Sigmoid colon (tissue), 7 donors: ENCODE data around the gene NUMA1. TPM values are rescaled to one million over a fixed set of nuclear protein-coding genes. Genes with fewer than 3 reads are reported as not detected.

Experiments
- DNase-seq: peaks from one replicate; pipeline ENCODE4 v3.0.0-alpha.2; 2019
- H3K27ac ChIP-seq, 4 donors: fragments of 200-600 bp; sonication (generic); one replicate each; pipeline ENCODE4 v1.5.1; 2016 to 2019; ENCODE audit warnings: mild to moderate bottlenecking in 1 of 4
- H3K27me3 ChIP-seq, 3 donors: fragments of 200-600 bp; sonication (generic); one replicate each; pipeline ENCODE4 v1.5.1; 2019; ENCODE audit warnings: mild to moderate bottlenecking in 1 of 3
- H3K36me3 ChIP-seq, 4 donors: fragments of 200-600 bp; sonication (generic); one replicate each; pipeline ENCODE4 v1.5.1; 2016 to 2019
- H3K4me1 ChIP-seq, 4 donors: fragments of 200-600 bp; sonication (generic); one replicate each; pipeline ENCODE4 v1.5.1; 2017 to 2019
- H3K4me3 ChIP-seq, 4 donors: fragments of 200-600 bp; sonication (generic); one replicate each; pipeline ENCODE4 v1.5.1; 2017 to 2019; ENCODE audit warnings: mild to moderate bottlenecking in 2 of 4, moderate library complexity in 1 of 4
- H3K9me3 ChIP-seq, 4 donors: fragments of 200-600 bp in 3 of 4; sonication (generic) in 3 of 4; one replicate each; pipeline versions ENCODE4 v1.5.1 to v1.6.1; 2013 to 2019
- CTCF ChIP-seq, 4 experiments: fragments of 450-650 bp in 3 of 4; fragments of 200-600 bp in 1 of 4; IDR thresholded peaks; one replicate each; pipeline ENCODE4 v1.5.1; 2016 to 2019; ENCODE audit warnings: antibody characterized with exemption in 4 of 4, mild to moderate bottlenecking in 3 of 4, moderate library complexity in 2 of 4
- EP300 ChIP-seq, 4 donors: sonication (generic); formaldehyde crosslinking; IDR thresholded peaks; one replicate each; pipeline ENCODE4 v1.6.1; 2017; ENCODE audit warnings: antibody characterized with exemption in 4 of 4
- POLR2A ChIP-seq, 2 donors: fragments of 450-650 bp; IDR thresholded peaks; one replicate each; pipeline ENCODE4 v1.6.1; 2016; ENCODE audit warnings: antibody characterized with exemption in 2 of 2, mild to moderate bottlenecking in 2 of 2, moderate library complexity in 2 of 2
- POLR2AphosphoS5 ChIP-seq, 4 donors: sonication (generic); formaldehyde crosslinking; IDR thresholded peaks; one replicate each; pipeline ENCODE4 v1.6.1; 2017; ENCODE audit warnings: antibody characterized with exemption in 4 of 4
- WGBS, 2 donors: extraction: QIAGEN DNeasy Blood & Tissue Kit; methylation state at CpG; one replicate each; pipeline ENCODE4 v1.1.7; 2013; 5-methylcytosine and 5-hydroxymethylcytosine counted together
- intact Hi-C: fragments of 100-400 bp; cut with DNase I; formaldehyde crosslinking; loops from one replicate; pipeline ENCODE4 v1.15.1; 2023
- polyA plus RNA-seq, 3 donors: library from polyadenylated mRNA; stranded (reverse); fragments of 200-250 nt; gene quantifications; one replicate each; pipeline ENCODE4 v1.2.3, GENCODE V29; 2013
- total RNA-seq, 4 donors: library from RNA; depleted of rRNA; stranded (reverse); fragments of >200 nt; gene quantifications; one replicate each; pipeline ENCODE4 v1.1.0, GENCODE V29; 2016
- donor health status: healthy with polysubstance abuse.
- donor health status: Bipolar disorder and iron deficiency.
- donor health status: healthy.

The NUMA1 gene
- total and polyA plus RNA-seq, 7 donors: 99.1 to 343 (median 249) TPM

- intact Hi-C loops: no loop called here
- WGBS, 2 donors: 94 to 96% methylated on average over 6 of the region's 6 CpGs
Measured at GRCh38 chr11:72124046-72124445, 43.7 kb upstream of the NUMA1 start.

GRCh38 chr11:72123117-72123653, 42.8 kb upstream of the NUMA1 start:
- Histone ChIP-seq H3K4me1 (no peaks in the 10 kb centered on the region), H3K27me3 (no peaks in the 10 kb centered on the region), H3K36me3 (no peaks in the 10 kb centered on the region), H3K27ac (no peak overlapping the region), H3K4me3 (no peak overlapping the region), H3K9me3 (no peaks in the 10 kb centered on the region)
- no peak for DNase-seq
- intact Hi-C loops: no loop called here
- WGBS, 2 donors: 74 to 80% methylated on average over 3 of the region's 3 CpGs
- TF ChIP-seq POLR2A (IDR thresholded peaks at IDR 0.05) (no peak), EP300 (IDR thresholded peaks at IDR 0.05) (no peak), CTCF (IDR thresholded peaks at IDR 0.05) (no peak), POLR2AphosphoS5 (IDR thresholded peaks at IDR 0.05) (no peak)

More at GRCh38 chr11:72124046-72124445, 43.7 kb upstream of the NUMA1 start:
- Histone ChIP-seq H3K27me3 (no peaks in the 10 kb centered on the region), H3K36me3 (no peaks in the 10 kb centered on the region), H3K4me1 (no peaks in the 10 kb centered on the region), H3K9me3 (peaks cover 0 to 4% (median 0%) of the 10 kb centered on the region in 4 donors), H3K27ac (no peak overlapping the region), H3K4me3 (no peak overlapping the region)
- DNase-seq: no peak
- no peak for TF ChIP-seq CTCF (IDR thresholded peaks at IDR 0.05)
- no peak for TF ChIP-seq EP300 (IDR thresholded peaks at IDR 0.05)
- TF ChIP-seq POLR2A (IDR thresholded peaks at IDR 0.05): no peak

DNA sequence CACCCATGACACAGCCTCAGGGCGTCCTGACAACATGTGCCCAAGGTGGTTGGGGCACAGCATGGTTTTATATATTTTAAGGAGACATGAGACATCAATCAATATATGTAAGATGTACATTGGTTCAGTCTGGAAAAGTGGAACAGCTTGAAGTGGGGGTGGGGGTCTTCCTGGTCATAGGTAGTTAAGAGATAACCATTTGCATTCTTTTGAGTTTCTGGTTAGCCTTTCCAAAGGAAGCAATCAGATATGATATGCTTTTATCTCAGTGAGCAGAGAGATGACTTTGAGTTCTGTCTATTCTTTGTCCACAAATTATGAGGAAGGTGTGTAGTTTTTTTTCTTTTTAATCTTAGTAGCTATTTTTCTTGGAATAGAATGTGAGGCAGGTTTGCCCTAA, 42.3 kb upstream of the NUMA1 start:
- Histone ChIP-seq H3K27me3 (no peaks in the 10 kb centered on the region), H3K9me3 (no peaks in the 10 kb centered on the region), H3K4me1 (no peaks in the 10 kb centered on the region), H3K27ac (no peak overlapping the region), H3K36me3 (no peaks in the 10 kb centered on the region), H3K4me3 (no peak overlapping the region)
- no peak for TF ChIP-seq EP300 (IDR thresholded peaks at IDR 0.05)
- no peak for TF ChIP-seq POLR2A (IDR thresholded peaks at IDR 0.05)
- no peak for TF ChIP-seq CTCF (IDR thresholded peaks at IDR 0.05)
- TF ChIP-seq POLR2AphosphoS5 (IDR thresholded peaks at IDR 0.05): no peak
- intact Hi-C loops: no loop called here
- no peak for DNase-seq
- 88 to 94% methylated on average over 1 of the region's 1 CpG for WGBS, 2 donors

- Histone ChIP-seq H3K36me3 (no peaks in the 10 kb centered on the region), H3K4me1 (no peaks in the 10 kb centered on the region), H3K27me3 (no peaks in the 10 kb centered on the region), H3K9me3 (no peaks in the 10 kb centered on the region), H3K4me3 (no peak overlapping the region), H3K27ac (no peak overlapping the region)
- no peak for DNase-seq
- TF ChIP-seq EP300 (IDR thresholded peaks at IDR 0.05) (no peak), CTCF (IDR thresholded peaks at IDR 0.05) (no peak), POLR2A (IDR thresholded peaks at IDR 0.05) (no peak), POLR2AphosphoS5 (IDR thresholded peaks at IDR 0.05) (no peak)
- 84 to 86% methylated on average over 2 of the region's 2 CpGs for WGBS, 2 donors
- intact Hi-C loops: no loop called here
Measured at GRCh38 chr11:72120930-72121329, 40.6 kb upstream of the NUMA1 start.

DNA sequence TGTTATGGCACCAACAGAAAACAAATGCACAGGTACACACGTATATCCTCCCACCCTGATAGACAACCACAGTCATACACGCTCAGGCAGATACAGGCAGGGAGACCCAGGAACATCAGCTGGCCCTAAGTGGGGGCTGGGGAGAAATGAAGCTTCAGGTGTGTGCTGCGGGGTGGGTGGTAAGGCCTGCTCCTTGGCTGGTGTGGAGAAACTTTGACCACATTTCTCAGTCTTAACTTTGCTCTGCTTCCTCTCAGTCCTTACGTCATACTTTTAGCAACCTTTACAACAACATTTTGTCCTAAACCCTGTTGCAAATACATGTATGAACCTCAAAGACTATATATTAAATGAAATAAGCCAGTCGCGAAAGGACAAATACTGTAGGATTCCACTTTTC, 38.9 kb upstream of the NUMA1 start:
- Histone ChIP-seq H3K4me1 (no peaks in the 10 kb centered on the region), H3K27me3 (no peaks in the 10 kb centered on the region), H3K4me3 (no peak overlapping the region), H3K9me3 (no peaks in the 10 kb centered on the region), H3K27ac (no peak overlapping the region), H3K36me3 (no peaks in the 10 kb centered on the region)
- TF ChIP-seq POLR2AphosphoS5 (IDR thresholded peaks at IDR 0.05) (no peak), EP300 (IDR thresholded peaks at IDR 0.05) (no peak), CTCF (IDR thresholded peaks at IDR 0.05) (no peak), POLR2A (IDR thresholded peaks at IDR 0.05) (no peak)
- DNase-seq: no peak
- whole genome bisulfite sequencing, 2 donors: 84 to 85% methylated on average over 6 of the region's 6 CpGs
- intact Hi-C loops: loop anchor here (10.0 kb wide), 1 partner anchor 316 kb away; the partner anchor contains the start of gene CLPB
